A549 (cell line): ENCODE data around the gene GPR153. TPM values are rescaled to one million over a fixed set of nuclear protein-coding genes. Genes with fewer than 3 reads are reported as not detected.
A peak's percentile ranks its signal among the peaks of the same experiment; 100 is the strongest.

ENCODE experiments used
- ATAC-seq, 2 experiments: fragments of 200-7000 bp in 1 of 2; fragments of >200 bp in 1 of 2; cut with Nextera tagmentation in 1 of 2; cut with Tn5 transposase in 1 of 2; 3 replicates each; pipeline versions ENCODE4 v1.8.0 to v1.9.1; 2018 to 2020; ENCODE audit warnings: mild to moderate bottlenecking in 1 of 2, moderate library complexity in 1 of 2
- CTCF ChIA-PET: fragments of 300-600 bp; sonication (Branson Sonifier 250); formaldehyde crosslinking; extraction: SDS; loops from one replicate; lab custom pipeline; 2021; ENCODE audit warnings: antibody characterized with exemption, inconsistent platforms; lab: Yijun Ruan, JAX
- POLR2A ChIA-PET: fragments of 350-600 bp; formaldehyde crosslinking; extraction: SDS; loops from one replicate; lab custom pipeline; 2021; ENCODE audit warnings: antibody characterized with exemption, inconsistent platforms; lab: Yijun Ruan, JAX
- DNase-seq, 2 experiments: peaks; one replicate each; pipeline versions ENCODE4 v3.0.0 to v3.0.0-alpha.2; 2011 to 2016; ENCODE audit warnings: low read depth in 1 of 2, low spot score in 1 of 2
- FAIRE-seq: peaks from 2 replicates; lab custom pipeline; 2011; peaks lifted over from hg19 to GRCh38; lab: Jason Lieb, UNC
- H3K27ac ChIP-seq, 2 experiments: fragments of >200 bp; sonication (Bioruptor Twin); formaldehyde crosslinking; 3 replicates each; pipeline ENCODE4 v1.5.1; 2016 to 2017
- H3K4me1 ChIP-seq: fragments of >200 bp; sonication (Bioruptor Twin); formaldehyde crosslinking; 3 replicates; pipeline ENCODE4 v1.6.1; 2016
- H3K4me2 ChIP-seq: fragments of >200 bp; sonication (Bioruptor Twin); formaldehyde crosslinking; 3 replicates; pipeline ENCODE4 v1.6.1; 2016
- H3K4me3 ChIP-seq: fragments of >200 bp; sonication (Bioruptor Twin); formaldehyde crosslinking; 3 replicates; pipeline ENCODE4 v1.5.1; 2016
- H3K9me3 ChIP-seq: fragments of >200 bp; sonication (Bioruptor Twin); formaldehyde crosslinking; 3 replicates; pipeline ENCODE4 v1.6.1; 2016
- CBX2 ChIP-seq: fragments of 200-600 bp; sonication (generic); IDR thresholded peaks from 2 replicates; pipeline ENCODE4 v1.6.1; 2016; ENCODE audit warnings: low read depth, mild to moderate bottlenecking, borderline replicate concordance
- CHD2 ChIP-seq: fragments of 150-350 bp; IDR thresholded peaks from 2 replicates; pipeline ENCODE4 v1.6.1; 2014; ENCODE audit warnings: low read length; ENCODE audit not compliant: partially characterized antibody
- CHD4 ChIP-seq: fragments of 200-600 bp; sonication (generic); IDR thresholded peaks from 2 replicates; pipeline ENCODE4 v1.6.1; 2016; ENCODE audit warnings: antibody characterized with exemption, mild to moderate bottlenecking, borderline replicate concordance
- CTCF ChIP-seq: fragments of >200 bp; sonication (Bioruptor Twin); formaldehyde crosslinking; IDR thresholded peaks from 3 replicates; pipeline ENCODE4 v1.5.1; 2016
- E2F6 ChIP-seq: IDR thresholded peaks from 2 replicates; pipeline ENCODE4 v1.6.1; 2012; ENCODE audit warnings: low read depth, borderline replicate concordance
- EHMT2 ChIP-seq: fragments of 200-600 bp; sonication (generic); IDR thresholded peaks from 2 replicates; pipeline ENCODE4 v1.6.1; 2016; ENCODE audit warnings: antibody characterized with exemption, low read depth, mild to moderate bottlenecking, moderate library complexity
- ELK1 ChIP-seq: fragments of 150-350 bp; IDR thresholded peaks from 2 replicates; pipeline ENCODE4 v1.6.1; 2014; ENCODE audit warnings: low read depth, mild to moderate bottlenecking, low read length
- EP300 ChIP-seq, 2 experiments: fragments of >200 bp; sonication (Bioruptor Twin); formaldehyde crosslinking; IDR thresholded peaks; 2 replicates in 1 of 2; 3 replicates in 1 of 2; pipeline ENCODE4 v1.6.1; 2016 to 2017
- FOSB ChIP-seq: fragments of 250-450 bp; sonication (Bioruptor Pico); IDR thresholded peaks from 2 replicates; pipeline ENCODE4 v1.5.0; 2020; ENCODE audit warnings: mild to moderate bottlenecking, moderate library complexity
- FOSL2 ChIP-seq, 2 experiments: fragments of 450-650 bp in 1 of 2; fragments of >200 bp in 1 of 2; sonication (Bioruptor Twin) in 1 of 2; formaldehyde crosslinking; IDR thresholded peaks; 2 replicates each; pipeline versions ENCODE4 v1.5.0 to v1.6.1; 2016 to 2020; ENCODE audit warnings: mild to moderate bottlenecking in 1 of 2, moderate library complexity in 1 of 2
- HDAC2 ChIP-seq: fragments of 200-600 bp; sonication (generic); IDR thresholded peaks from 2 replicates; pipeline ENCODE4 v1.6.1; 2016
- HMGXB4 ChIP-seq: fragments of 250-450 bp; sonication (Bioruptor Pico); IDR thresholded peaks from 2 replicates; pipeline ENCODE4 v1.5.0; 2021; ENCODE audit warnings: mild to moderate bottlenecking, moderate library complexity, borderline replicate concordance
- HOXB13 ChIP-seq: fragments of 250-450 bp; sonication (Bioruptor Pico); IDR thresholded peaks from 2 replicates; pipeline ENCODE4 v1.5.0; 2020; ENCODE audit warnings: low read depth, mild to moderate bottlenecking, moderate library complexity
- JUNB ChIP-seq: fragments of >200 bp; sonication (Bioruptor Twin); formaldehyde crosslinking; IDR thresholded peaks from 2 replicates; pipeline ENCODE4 v1.6.1; 2016
- KDM1A ChIP-seq: fragments of 200-600 bp; sonication (generic); IDR thresholded peaks from 2 replicates; pipeline ENCODE4 v1.6.1; 2016; ENCODE audit warnings: low read depth, mild to moderate bottlenecking
- MAZ ChIP-seq: fragments of 150-350 bp; IDR thresholded peaks from 2 replicates; pipeline ENCODE4 v1.6.1; 2014; ENCODE audit warnings: antibody characterized with exemption, low read depth, low read length, borderline replicate concordance
- NPAS2 ChIP-seq: fragments of 250-450 bp; sonication (Bioruptor Pico); IDR thresholded peaks from 2 replicates; pipeline ENCODE4 v1.8.0; 2022; ENCODE audit warnings: mild to moderate bottlenecking, moderate library complexity, borderline replicate concordance
- RAD21 ChIP-seq, 2 experiments: fragments of >200 bp in 1 of 2; sonication (Bioruptor Twin) in 1 of 2; formaldehyde crosslinking in 1 of 2; IDR thresholded peaks in 1 of 2; conservative IDR thresholded peaks in 1 of 2; 2 replicates in 1 of 2; 3 replicates in 1 of 2; pipeline ENCODE4 v1.6.1; 2012 to 2018; ENCODE audit warnings: inconsistent platforms in 1 of 2
- RARB ChIP-seq: fragments of 250-450 bp; sonication (Bioruptor Pico); IDR thresholded peaks from 2 replicates; pipeline ENCODE4 v1.8.0; 2021; ENCODE audit warnings: mild to moderate bottlenecking, moderate library complexity
- RFX5 ChIP-seq: fragments of 450-650 bp; IDR thresholded peaks from 2 replicates; pipeline ENCODE4 v1.7.1; 2014; ENCODE audit warnings: antibody characterized with exemption, mild to moderate bottlenecking, moderate library complexity
- RNF2 ChIP-seq: fragments of 200-600 bp; sonication (generic); IDR thresholded peaks from 2 replicates; pipeline ENCODE4 v1.6.1; 2016; ENCODE audit warnings: low read depth, mild to moderate bottlenecking, antibody characterized with exemption, moderate library complexity, borderline replicate concordance
- SMC3 ChIP-seq: fragments of >200 bp; sonication (Bioruptor Twin); formaldehyde crosslinking; IDR thresholded peaks from 3 replicates; pipeline ENCODE4 v1.6.1; 2018; ENCODE audit warnings: inconsistent platforms
- TFCP2L1 ChIP-seq: fragments of 250-450 bp; sonication (Bioruptor Pico); IDR thresholded peaks from 2 replicates; pipeline ENCODE4 v1.5.0; 2021; ENCODE audit warnings: mild to moderate bottlenecking
- ZNF302 ChIP-seq: fragments of 250-450 bp; sonication (Bioruptor Pico); IDR thresholded peaks from 2 replicates; pipeline ENCODE4 v1.9.0; 2021; ENCODE audit warnings: inconsistent platforms, mild to moderate bottlenecking, moderate library complexity
- whole genome bisulfite sequencing: methylation state at CpG from one replicate; pipeline ENCODE4 v1.1.6; 2017; ENCODE audit errors: missing lambda C conversion rate; 5-methylcytosine and 5-hydroxymethylcytosine counted together
- polyA plus RNA-seq, 4 experiments: library from polyadenylated mRNA; depleted of rRNA in 3 of 4; stranded (reverse); fragments of >200 nt; fragmentation: RNase III in 1 of 4; extraction: RNeasy Plus Mini Kit Qiagen cat#74134 plus additional on column Dnase treatment in 1 of 4; gene quantifications; 2 replicates in 3 of 4; 3 replicates in 1 of 4; pipeline ENCODE4 v1.2.3, GENCODE V29; 2011 to 2017
- TF ChIP-seq, protein P1 (sequence below): fragments of 200-600 bp; sonication (generic); IDR thresholded peaks from 2 replicates; pipeline ENCODE4 v1.6.1; 2016; ENCODE audit warnings: antibody characterized with exemption, mild to moderate bottlenecking, moderate library complexity
- TF ChIP-seq, protein P2 (sequence below): fragments of >200 bp; sonication (Bioruptor Twin); formaldehyde crosslinking; IDR thresholded peaks from 3 replicates; pipeline ENCODE4 v1.6.1; 2016

The GPR153 gene
- polyA plus RNA-seq, 2 of the 4 experiments (the other 2 are of a cell fraction), result 0.56 to 1.4 TPM

DNA sequence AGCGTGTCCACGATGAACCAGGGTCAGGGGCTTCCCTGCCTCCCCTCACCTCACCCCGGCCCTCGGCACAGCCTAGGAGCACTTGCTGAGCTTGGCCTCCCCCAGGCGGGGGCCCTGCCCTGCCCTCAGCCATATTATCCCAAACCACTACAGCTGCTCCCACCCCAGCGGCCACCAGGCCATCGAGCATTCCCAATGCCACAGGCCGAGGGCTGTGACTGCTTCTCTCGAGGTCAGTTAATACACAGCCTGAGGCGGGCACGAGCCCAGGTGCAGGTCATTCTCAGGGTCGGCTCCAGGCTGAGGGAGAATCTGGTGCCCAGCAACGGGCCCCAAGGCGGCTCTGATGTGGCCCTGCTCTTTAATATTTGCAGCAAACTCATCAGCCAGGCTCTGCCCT lies 8.4 kb upstream of the GPR153 start:
- WGBS, result 90% methylated on average over 10 of the region's 14 CpGs
- H3K27ac ChIP-seq, result no peak overlapping the region

GRCh38 chr1:6268415-6268814 lies 7.5 kb upstream of the GPR153 start:
- TF ChIP-seq E2F6 (no peak), ELK1 (no peak), CBX2 (no peak), RARB (no peak), HDAC2 (no peak), EP300 (IDR thresholded peaks at IDR 0.05) (no peak), RAD21 (conservative IDR thresholded peaks at IDR 0.05 in 1 of 2, IDR thresholded peaks at IDR 0.05 in 1 of 2) (no peak), CTCF (no peak), MAZ (no peak), ZNF302 (CRISPR knock-in tag) (no peak), RFX5 (no peak), TFCP2L1 (no peak), CHD4 (no peak), HMGXB4 (CRISPR knock-in tag) (no peak)
- TF ChIP-seq, protein P1, sequence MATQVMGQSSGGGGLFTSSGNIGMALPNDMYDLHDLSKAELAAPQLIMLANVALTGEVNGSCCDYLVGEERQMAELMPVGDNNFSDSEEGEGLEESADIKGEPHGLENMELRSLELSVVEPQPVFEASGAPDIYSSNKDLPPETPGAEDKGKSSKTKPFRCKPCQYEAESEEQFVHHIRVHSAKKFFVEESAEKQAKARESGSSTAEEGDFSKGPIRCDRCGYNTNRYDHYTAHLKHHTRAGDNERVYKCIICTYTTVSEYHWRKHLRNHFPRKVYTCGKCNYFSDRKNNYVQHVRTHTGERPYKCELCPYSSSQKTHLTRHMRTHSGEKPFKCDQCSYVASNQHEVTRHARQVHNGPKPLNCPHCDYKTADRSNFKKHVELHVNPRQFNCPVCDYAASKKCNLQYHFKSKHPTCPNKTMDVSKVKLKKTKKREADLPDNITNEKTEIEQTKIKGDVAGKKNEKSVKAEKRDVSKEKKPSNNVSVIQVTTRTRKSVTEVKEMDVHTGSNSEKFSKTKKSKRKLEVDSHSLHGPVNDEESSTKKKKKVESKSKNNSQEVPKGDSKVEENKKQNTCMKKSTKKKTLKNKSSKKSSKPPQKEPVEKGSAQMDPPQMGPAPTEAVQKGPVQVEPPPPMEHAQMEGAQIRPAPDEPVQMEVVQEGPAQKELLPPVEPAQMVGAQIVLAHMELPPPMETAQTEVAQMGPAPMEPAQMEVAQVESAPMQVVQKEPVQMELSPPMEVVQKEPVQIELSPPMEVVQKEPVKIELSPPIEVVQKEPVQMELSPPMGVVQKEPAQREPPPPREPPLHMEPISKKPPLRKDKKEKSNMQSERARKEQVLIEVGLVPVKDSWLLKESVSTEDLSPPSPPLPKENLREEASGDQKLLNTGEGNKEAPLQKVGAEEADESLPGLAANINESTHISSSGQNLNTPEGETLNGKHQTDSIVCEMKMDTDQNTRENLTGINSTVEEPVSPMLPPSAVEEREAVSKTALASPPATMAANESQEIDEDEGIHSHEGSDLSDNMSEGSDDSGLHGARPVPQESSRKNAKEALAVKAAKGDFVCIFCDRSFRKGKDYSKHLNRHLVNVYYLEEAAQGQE, result no peak
- CTCF ChIA-PET, result interaction anchor here (0.5 to 1.1 kb wide), 3 partner anchors 22 to 476 kb away, joined by 3 read pairs; no protein-coding TSS in a partner anchor
- Histone ChIP-seq H3K9me3 (no peaks in the 10 kb centered on the region), H3K4me1 (peaks cover 6% of the 10 kb centered on the region; the same call in 1 of the 3 replicates), H3K27ac (no peak overlapping the region), H3K4me3 (no peak overlapping the region), H3K4me2 (no peak overlapping the region)
- DNase-seq, result no peak
- ATAC-seq, result 0 out of 6 replicates have a peak, but pooled peaks of 1 of the 2 experiments have one; percentile 14
- FAIRE-seq, result no peak
- 91% methylated on average over 7 of the region's 21 CpGs for WGBS
- POLR2A ChIA-PET, result no interaction called here

More for the DNA sequence above, 8.4 kb upstream of the GPR153 start:
- H3K4me3 ChIP-seq, result no peak overlapping the region
- no peak for ATAC-seq
- no peak for TF ChIP-seq CHD2
- no peak for TF ChIP-seq JUNB
- TF ChIP-seq CHD4, result no peak
- TF ChIP-seq HOXB13 (CRISPR knock-in tag), result no peak
- TF ChIP-seq SMC3, result no peak
- no peak for TF ChIP-seq FOSL2 (IDR thresholded peaks at IDR 0.05)
- TF ChIP-seq FOSL2 (CRISPR knock-in tag; IDR thresholded peaks at IDR 0.05), result no peak
- no peak for TF ChIP-seq E2F6
- TF ChIP-seq TFCP2L1, result no peak
- no peak for TF ChIP-seq CBX2
- no peak for TF ChIP-seq ZNF302 (CRISPR knock-in tag)
- no peak for TF ChIP-seq KDM1A
- no peak for TF ChIP-seq NPAS2 (CRISPR knock-in tag)
- no peak for TF ChIP-seq RNF2
- TF ChIP-seq EHMT2, result no peak
- no peak for TF ChIP-seq EP300 (IDR thresholded peaks at IDR 0.05)
- TF ChIP-seq, protein P2, sequence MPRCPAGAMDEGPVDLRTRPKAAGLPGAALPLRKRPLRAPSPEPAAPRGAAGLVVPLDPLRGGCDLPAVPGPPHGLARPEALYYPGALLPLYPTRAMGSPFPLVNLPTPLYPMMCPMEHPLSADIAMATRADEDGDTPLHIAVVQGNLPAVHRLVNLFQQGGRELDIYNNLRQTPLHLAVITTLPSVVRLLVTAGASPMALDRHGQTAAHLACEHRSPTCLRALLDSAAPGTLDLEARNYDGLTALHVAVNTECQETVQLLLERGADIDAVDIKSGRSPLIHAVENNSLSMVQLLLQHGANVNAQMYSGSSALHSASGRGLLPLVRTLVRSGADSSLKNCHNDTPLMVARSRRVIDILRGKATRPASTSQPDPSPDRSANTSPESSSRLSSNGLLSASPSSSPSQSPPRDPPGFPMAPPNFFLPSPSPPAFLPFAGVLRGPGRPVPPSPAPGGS, result no peak
- no peak for TF ChIP-seq FOSB (CRISPR knock-in tag)
- H3K9me3 ChIP-seq, result no peaks in the 10 kb centered on the region
- CTCF ChIA-PET, result interaction anchor here (1.1 kb wide), 1 partner anchor 23 kb away, joined by 3 read pairs; no protein-coding TSS in a partner anchor
- no peak for FAIRE-seq
- POLR2A ChIA-PET, result no interaction called here
- H3K4me1 ChIP-seq, result peaks cover 6% of the 10 kb centered on the region; the same call in 1 of the 3 replicates
- no peak for DNase-seq
- no peak overlapping the region for H3K4me2 ChIP-seq
